Mucosa of descending colon (tissue), 3 donors: ENCODE data around the gene SAP130. TPM values are rescaled to one million over a fixed set of nuclear protein-coding genes. Genes with fewer than 3 reads are reported as not detected.
A peak's percentile ranks its signal among the peaks of the same experiment; 100 is the strongest.

Experiments used
- ATAC-seq: fragments of 200-7000 bp; cut with Tn5 transposase; one replicate; pipeline ENCODE4 v1.9.1; 2020; ENCODE audit warnings: mild to moderate bottlenecking, moderate library complexity
- DNase-seq, 3 donors: peaks; one replicate each; pipeline ENCODE4 v3.0.0-alpha.2; 2020
- H3K36me3 ChIP-seq: fragments of 200-600 bp; one replicate; pipeline ENCODE4 v1.8.0; 2021; ENCODE audit warnings: low read depth, mild to moderate bottlenecking
- H3K4me1 ChIP-seq: fragments of 200-600 bp; one replicate; pipeline ENCODE4 v1.8.0; 2021; ENCODE audit warnings: low read depth, mild to moderate bottlenecking
- H3K4me3 ChIP-seq: fragments of 200-600 bp; one replicate; pipeline ENCODE4 v1.8.0; 2021; ENCODE audit warnings: mild to moderate bottlenecking
- H3K9me3 ChIP-seq: fragments of 200-600 bp; one replicate; pipeline ENCODE4 v1.8.0; 2021; ENCODE audit warnings: mild to moderate bottlenecking
- CTCF ChIP-seq: fragments of 200-600 bp; IDR thresholded peaks from one replicate; pipeline ENCODE4 v1.8.0; 2022; ENCODE audit warnings: antibody characterized with exemption, mild to moderate bottlenecking
- intact Hi-C, 2 donors: fragments of 100-400 bp; cut with DNase I in 1 of 2; cut with micrococcal nuclease in 1 of 2; formaldehyde crosslinking; loops; one replicate each; pipeline versions ENCODE4 v1.11.0 to v1.11.1; 2022; cut with DNase I, micrococcal nuclease
- total RNA-seq, 3 donors: library from RNA; stranded (reverse); fragmentation: NEBNext Ultra II Directional in 2 of 3; extraction: Animal tissue kit (Norgen Biotek cat#: 25700) in 2 of 3; gene quantifications; one replicate each; pipeline versions ENCODE4 v1.2.1 to v1.2.4, GENCODE V29; 2021 to 2023
- donor health status: DM: no; HTN: no; CAD: no; lungs with moderate emphysema.
- donor health status: DM: no; HTN: no; CAD: no.
- donor health status: DM: no; HTN: yes; CAD: no.

The SAP130 gene
- total RNA-seq, 3 donors from 2014 or later, result 26.0 to 31.7 (median 29.8) TPM

DNA sequence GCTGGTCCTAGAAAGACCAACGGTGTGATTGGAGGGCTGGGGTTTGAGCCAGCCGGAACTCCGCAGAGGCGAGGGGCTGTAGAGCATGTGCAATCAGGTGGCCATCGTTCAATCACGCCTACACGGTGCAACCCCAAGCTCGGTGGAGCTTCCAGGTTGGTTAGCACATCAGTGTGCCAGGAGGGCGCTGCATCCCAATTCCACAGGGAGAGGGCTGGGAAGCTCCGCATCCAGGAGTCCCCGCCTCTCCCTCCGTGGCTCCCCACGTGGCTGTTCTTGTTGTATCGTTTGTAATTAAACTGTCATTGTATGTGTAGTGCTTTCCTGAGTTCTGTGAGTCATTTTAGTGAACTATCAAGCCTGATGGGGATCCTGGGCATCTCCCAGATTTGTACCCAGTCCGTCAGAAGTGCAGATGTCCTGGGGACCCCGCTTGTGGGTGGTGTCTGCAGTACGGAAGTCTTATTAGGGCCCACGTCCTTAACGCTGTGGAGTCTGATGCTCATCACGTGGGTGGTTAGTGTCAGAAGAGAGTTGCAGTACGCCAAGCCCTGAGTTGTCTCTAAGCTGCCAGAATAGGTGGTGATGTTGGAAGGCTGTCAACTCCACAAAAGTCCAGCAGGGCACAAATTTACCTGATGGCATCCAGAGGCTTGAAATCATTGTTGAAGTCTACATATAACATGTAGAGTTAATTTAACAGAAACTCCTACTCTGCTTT is 121.5 kb downstream of the SAP130 start:
- TF ChIP-seq CTCF, result no peak
- Histone ChIP-seq H3K4me3 (no peak overlapping the region), H3K9me3 (no peaks in the 10 kb centered on the region), H3K4me1 (no peaks in the 10 kb centered on the region), H3K36me3 (no peaks in the 10 kb centered on the region)
- no peak for DNase-seq
- intact Hi-C loops, result no loop called here
- ATAC-seq, result no peak

DNA sequence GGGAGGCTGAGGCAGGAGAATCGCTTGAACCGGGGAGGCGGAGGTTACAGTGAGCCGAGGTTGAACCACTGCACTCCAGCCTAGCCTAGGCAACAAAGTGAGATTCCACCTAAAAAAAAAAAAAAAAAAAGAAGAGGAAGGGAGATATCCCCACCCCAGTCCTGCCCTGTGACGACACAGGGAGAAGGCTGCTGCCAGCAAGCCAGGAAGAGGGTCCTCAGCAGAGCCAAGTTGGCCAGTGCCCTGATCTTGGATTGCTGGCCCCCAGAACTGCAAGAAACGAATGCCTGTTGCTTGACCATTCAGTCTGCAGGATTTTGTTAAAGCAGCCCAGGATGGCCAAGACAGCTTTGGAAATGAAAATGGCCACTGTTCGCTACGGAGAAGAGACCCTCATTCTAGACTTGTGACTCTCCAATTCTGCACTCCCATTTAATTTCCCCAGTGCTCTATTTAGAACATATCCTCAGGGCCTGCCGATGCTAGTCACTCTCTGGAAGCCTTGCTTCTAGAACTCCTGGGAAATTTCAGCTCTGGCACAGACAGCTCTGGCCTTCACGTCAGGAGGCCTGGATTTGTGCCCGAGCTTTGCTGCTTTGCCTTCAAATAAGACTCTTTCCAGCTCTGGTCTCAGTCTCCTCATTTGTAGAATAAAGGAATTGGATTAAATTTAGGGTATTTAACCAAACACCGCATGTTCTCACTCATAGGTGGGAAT is 126.4 kb downstream of the SAP130 start:
- ATAC-seq, result no peak
- peak in 1 of 3 donors; percentile 14 for DNase-seq
- Histone ChIP-seq H3K4me3 (no peak overlapping the region), H3K9me3 (no peaks in the 10 kb centered on the region), H3K4me1 (no peaks in the 10 kb centered on the region), H3K36me3 (no peaks in the 10 kb centered on the region)
- no peak for TF ChIP-seq CTCF
- intact Hi-C loops, result no loop called here

DNA sequence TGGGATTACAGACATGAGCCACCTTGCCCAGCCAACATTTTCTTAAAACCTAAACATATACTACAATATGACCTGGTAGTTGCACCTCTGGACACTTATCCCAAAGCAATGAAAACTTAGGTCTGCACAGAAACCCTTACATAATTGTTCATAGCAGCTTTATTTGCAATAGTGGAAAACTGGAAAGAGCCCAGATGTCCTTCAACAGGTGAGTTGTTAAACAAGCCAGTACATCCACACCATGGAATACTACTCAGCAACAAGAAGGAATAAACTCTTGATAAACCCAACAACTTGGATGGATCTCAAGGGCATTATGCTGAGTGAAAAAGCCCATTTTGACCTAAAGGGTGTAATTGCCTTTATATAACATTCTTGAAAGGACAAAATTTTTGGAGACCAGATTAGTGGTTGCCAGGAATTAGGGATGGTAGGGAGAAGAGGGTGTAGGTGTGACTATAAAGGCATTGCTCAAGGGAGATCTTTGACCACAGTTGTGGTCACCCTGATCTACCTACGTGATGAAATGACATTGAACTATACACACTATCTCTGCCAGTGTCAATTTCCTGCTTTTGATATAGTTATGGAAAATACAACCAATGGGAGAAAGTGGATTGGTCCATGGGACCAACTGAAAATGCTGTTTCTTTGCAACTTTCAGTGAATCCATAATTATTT is 130.2 kb downstream of the SAP130 start:
- no peak for ATAC-seq
- no peak overlapping the region for H3K4me3 ChIP-seq
- H3K4me1 ChIP-seq, result no peaks in the 10 kb centered on the region
- no peak for DNase-seq
- no peaks in the 10 kb centered on the region for H3K36me3 ChIP-seq
- H3K9me3 ChIP-seq, result no peaks in the 10 kb centered on the region
- no peak for TF ChIP-seq CTCF
- intact Hi-C loops, result no loop called here

DNA sequence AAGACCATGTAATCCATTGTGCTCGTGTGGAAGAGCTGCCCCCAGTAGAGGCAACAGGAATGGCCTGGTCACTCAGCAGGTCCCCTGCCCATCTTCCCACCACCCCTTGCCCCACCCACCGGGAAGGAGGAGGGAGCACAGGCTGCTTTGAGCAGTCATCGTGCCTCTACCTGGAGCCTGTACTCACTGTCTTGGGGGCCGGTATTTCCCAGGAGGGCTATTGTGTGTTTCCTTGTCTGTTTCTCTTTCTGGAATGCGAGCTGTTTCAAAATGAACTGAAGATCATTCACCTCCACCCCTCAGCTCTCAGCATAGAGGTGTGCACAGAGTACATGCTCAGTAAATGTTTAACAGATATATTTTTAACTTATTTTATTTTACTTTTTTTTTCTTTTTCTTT is 134.4 kb downstream of the SAP130 start:
- no peak overlapping the region for H3K4me3 ChIP-seq
- no peaks in the 10 kb centered on the region for H3K36me3 ChIP-seq
- no peaks in the 10 kb centered on the region for H3K9me3 ChIP-seq
- no peaks in the 10 kb centered on the region for H3K4me1 ChIP-seq
- intact Hi-C loops, result no loop called here
- ATAC-seq, result no peak
- TF ChIP-seq CTCF, result no peak
- no peak for DNase-seq

GRCh38 chr2:127893033-127893432 is 134.8 kb downstream of the SAP130 start:
- no peaks in the 10 kb centered on the region for H3K36me3 ChIP-seq
- DNase-seq (no peak), ATAC-seq (no peak)
- TF ChIP-seq CTCF, result no peak
- H3K4me1 ChIP-seq, result no peaks in the 10 kb centered on the region
- intact Hi-C loops, result no loop called here
- H3K4me3 ChIP-seq, result no peak overlapping the region
- H3K9me3 ChIP-seq, result no peaks in the 10 kb centered on the region
